ENCODE measurements around the gene OR8B8.
A peak's percentile ranks its signal among the peaks of the same experiment; 100 is the strongest.
"Not testable (repeated sequence)": the region's sequence is repeated elsewhere in the genome, so short reads cannot be mapped to it uniquely, and the experiment has no call there.

Gene OR8B8

GRCh38 chr11:124442442-124442841, 3.1 kb downstream of the OR8B8 start:
- no peak for DNase-seq (ENCODE audit: low read depth in 4 of 4, low spot score in 1 of 4)

DNA sequence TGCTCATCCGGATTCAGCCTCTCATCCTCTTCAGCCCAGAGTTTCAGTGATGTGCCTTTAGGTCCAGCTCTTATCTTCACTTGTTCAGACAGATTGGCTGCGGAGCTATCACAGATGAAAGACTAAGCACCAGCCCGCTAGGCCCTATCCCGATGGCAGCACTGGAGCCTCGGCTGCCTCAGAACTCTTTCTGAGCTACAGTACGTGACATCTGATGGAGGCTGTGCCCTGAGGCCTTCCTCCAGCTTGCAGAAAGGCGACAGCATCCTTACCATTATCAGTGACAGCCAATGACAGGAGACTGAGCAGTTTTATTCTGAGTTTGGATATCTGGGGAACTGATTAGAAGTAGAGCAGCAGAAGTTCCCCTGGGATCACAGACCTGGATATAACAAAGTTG, 4.0 kb downstream of the OR8B8 start:
- DNase-seq (ENCODE audit: low read depth in 4 of 4, low spot score in 1 of 4): no peak

- no peak for DNase-seq (ENCODE audit: low read depth in 4 of 4, low spot score in 1 of 4)
Observed at GRCh38 chr11:124441081-124441480, 4.4 kb downstream of the OR8B8 start.

DNA sequence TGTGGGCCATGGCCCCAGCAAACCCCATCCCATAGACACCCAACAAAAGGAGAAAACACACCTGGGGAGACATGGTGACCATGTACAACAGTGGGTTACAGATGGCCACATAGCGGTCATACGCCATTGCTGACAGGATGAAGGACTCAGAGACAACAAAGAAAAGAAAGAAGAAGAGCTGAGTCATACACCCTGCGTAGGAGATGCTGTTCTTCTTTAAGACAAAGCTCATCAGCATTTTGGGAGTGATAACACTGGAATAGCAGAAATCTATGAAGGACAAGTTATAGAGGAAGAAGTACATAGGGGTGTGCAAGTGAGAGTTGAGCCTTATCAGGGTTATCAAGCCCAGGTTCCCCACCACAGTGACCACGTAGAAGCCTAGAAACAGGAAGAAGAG, 4.9 kb downstream of the OR8B8 start:
- DNase-seq (ENCODE audit: low read depth in 4 of 4, low spot score in 1 of 4): no peak

DNA sequence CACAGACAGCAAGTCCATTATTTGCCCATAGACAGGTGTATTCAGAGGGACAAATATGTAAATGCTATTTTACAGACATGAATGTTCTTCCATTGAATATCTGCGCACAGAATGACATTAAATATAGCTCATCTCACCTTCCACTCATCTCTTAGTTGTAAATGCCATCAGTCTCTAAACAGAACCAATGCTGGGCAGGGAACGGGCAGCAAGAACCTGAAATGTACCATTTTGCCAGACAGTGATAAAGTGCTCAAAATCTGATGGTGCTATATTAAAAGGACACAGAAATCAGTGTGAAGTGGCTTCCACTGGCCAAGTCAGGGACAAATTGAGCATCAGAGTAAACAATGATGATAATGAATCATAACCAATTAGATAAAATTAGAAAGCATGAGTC, 10.8 kb downstream of the OR8B8 start:
- DNase-seq (ENCODE audit: low read depth in 4 of 4, low spot score in 1 of 4): no peak

GRCh38 chr11:124429599-124429998, 15.9 kb downstream of the OR8B8 start:
- no peak for DNase-seq (ENCODE audit: low read depth in 4 of 4, low spot score in 1 of 4)

GRCh38 chr11:124424384-124424921, 21.0 kb downstream of the OR8B8 start, which contains the start of gene OR8B4:
TSS of gene OR8B4 (minus strand) at chr11:124424871. CDS start at chr11:124424871, 0 bp downstream.
- DNase-seq (ENCODE audit: low read depth in 4 of 4, low spot score in 1 of 4): no peak

DNA sequence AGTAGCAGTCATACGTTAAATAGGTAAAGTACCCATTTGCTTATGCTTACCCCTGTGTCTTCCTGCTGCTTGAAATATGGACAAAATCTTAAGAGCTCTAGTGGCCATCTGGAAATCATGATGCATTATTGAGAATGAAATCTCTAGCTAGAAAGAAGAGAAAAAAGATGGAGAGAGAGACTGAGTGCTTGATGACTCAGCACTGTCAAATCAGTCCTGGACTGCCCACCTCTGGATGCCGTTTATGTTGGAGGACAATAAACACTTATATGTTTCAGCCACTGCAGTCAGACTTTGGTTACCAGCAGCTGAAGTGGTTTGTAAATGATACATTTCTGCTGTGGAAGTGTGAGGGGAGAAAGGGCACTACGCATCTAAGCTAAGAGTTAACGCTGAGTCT, 24.5 kb downstream of the OR8B8 start:
- no peak for DNase-seq (ENCODE audit: low read depth in 4 of 4, low spot score in 1 of 4)

DNA sequence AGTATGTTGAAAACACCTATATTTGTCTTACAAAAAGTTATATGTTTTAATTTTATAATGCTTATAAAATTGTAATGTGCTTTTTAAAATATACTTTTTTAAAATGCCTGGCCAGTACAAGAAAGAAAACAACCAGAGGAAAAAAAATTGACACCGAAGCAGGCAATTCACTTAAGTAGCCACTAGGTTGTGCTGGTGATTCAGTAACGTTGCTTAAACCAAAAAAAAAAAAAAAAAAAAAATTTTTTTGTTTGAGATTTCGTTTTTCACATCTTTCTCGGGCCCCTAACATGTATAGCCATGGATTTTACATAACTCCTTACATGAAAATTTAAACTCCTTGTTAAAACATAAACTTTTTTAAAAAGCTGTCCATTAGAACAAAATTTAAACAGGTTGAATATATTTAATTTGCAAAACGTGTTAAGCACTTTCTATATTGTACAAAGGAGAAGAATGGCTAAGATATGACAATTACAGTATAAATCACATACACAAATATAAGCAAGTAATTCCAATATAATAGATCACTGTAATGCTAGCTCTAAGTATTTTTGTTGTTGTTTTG, 30.1 kb downstream of the OR8B8 start:
- no peak for DNase-seq (ENCODE audit: low read depth in 4 of 4, low spot score in 1 of 4)

DNA sequence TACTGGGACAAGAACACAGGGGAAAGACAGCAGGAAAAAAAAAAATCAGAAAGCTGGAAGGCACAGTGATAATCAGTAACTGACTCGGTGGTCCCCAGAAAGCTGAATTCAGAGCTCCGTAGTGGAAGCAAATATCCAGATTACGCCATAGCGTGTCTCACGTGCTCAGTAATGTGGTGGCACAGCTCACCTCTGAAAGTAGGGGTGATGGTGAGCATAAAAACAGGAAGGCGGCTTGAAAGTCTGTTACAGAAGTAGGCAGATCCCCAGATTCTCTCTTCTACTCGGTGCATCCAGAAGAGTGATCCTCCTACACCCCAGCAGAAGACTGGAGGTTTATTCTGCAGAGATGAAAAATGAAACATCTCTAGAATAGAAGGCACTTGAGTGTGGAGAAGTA, 35.6 kb downstream of the OR8B8 start:
- DNase-seq (ENCODE audit: low read depth in 4 of 4, low spot score in 1 of 4): no peak

GRCh38 chr11:124405581-124405980, 39.9 kb downstream of the OR8B8 start:
- DNase-seq (ENCODE audit: low read depth in 4 of 4, low spot score in 1 of 4): no peak

GRCh38 chr11:124403186-124403585, 42.3 kb downstream of the OR8B8 start:
- not testable (repeated sequence) for DNase-seq (ENCODE audit: low read depth in 4 of 4, low spot score in 1 of 4)

GRCh38 chr11:124402326-124402922, 43.1 kb downstream of the OR8B8 start:
- DNase-seq (ENCODE audit: low read depth in 4 of 4, low spot score in 1 of 4): peak in 3 of 4 experiments; percentile 12 to 36 (median 20)

- no peak for DNase-seq (ENCODE audit: low read depth in 4 of 4, low spot score in 1 of 4)
Observed at GRCh38 chr11:124398924-124399323, 46.6 kb downstream of the OR8B8 start, which contains the start of gene OR8B3. TSS of gene OR8B3 (minus strand) at chr11:124399024. CDS start at chr11:124397351, 1,673 bp downstream.

- DNase-seq (ENCODE audit: low read depth in 4 of 4, low spot score in 1 of 4): not testable (repeated sequence)
Observed at GRCh38 chr11:124396847-124397246, 48.6 kb downstream of the OR8B8 start.

DNA sequence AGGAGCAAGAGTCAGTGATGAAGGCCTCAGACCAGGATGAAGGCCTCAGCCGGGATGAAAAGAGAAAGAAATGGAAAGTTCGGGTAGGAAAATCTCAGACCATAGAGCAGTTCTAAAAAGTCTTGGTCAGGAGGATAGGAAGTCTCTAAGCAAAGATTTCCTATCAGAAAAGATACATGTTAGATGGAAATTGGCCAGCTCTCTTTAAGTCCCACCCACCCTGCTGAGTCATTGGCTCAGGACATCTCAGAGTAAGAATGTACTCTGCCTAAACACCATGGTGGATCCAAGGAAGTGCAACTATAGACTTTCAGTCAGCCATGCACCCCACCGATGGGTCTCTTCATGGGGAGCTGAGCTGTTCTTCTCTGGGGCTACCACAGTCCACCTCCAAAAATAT, 51.1 kb downstream of the OR8B8 start:
- no peak for DNase-seq (ENCODE audit: low read depth in 4 of 4, low spot score in 1 of 4)
